Cardiac septum (tissue), 1 donor: ENCODE data around the gene RBM7. TPM values are rescaled to one million over a fixed set of nuclear protein-coding genes. Genes with fewer than 3 reads are reported as not detected.

Experiments
- DNase-seq: peaks from one replicate; pipeline ENCODE4 v3.0.0-alpha.2; 2020; ENCODE audit warnings: low spot score
- intact Hi-C: fragments of 100-400 bp; cut with DNase I; formaldehyde crosslinking; loops from one replicate; pipeline ENCODE4 v1.14.0; 2022
- long read RNA-seq: library from polyadenylated mRNA; unstranded; transcript quantifications from one replicate; pipeline ENCODE4 v2.0.0, GENCODE V29; 2021
- total RNA-seq: library from RNA; stranded (reverse); fragmentation: NEBNext Ultra II Directional; extraction: Animal tissue kit (Norgen Biotek cat#: 25700); gene quantifications from one replicate; pipeline ENCODE4 v1.2.1, GENCODE V29; 2021
- donor health status: DM: no; HTN: no; CAD: no.

RBM7 gene
- total RNA-seq: 20.3 TPM
- long read RNA-seq, full-length matches to known transcripts: 45 of 47 reads
- long read RNA-seq, partial matches to known transcripts: 0 of 47 reads
- long read RNA-seq, other reads (novel, unspliced or antisense): 2 of 47 reads

GRCh38 chr11:114400216-114400914 lies at the start of gene RBM7, which contains the start of gene C11orf71:
Gene RBM7 (plus strand): TSS chr11:114400666. CDS start chr11:114400672, 6 bp downstream.
Gene C11orf71 (minus strand): TSS chr11:114400511. CDS start chr11:114400331, 180 bp downstream.
- peak; percentile 99 for DNase-seq
- intact Hi-C loops: loop anchor here (1.0 to 10.0 kb wide), 3 partner anchors 39 to 106 kb away; partner anchors contain the start of genes NNMT and REXO2

GRCh38 chr11:114353443-114353842 lies 47.0 kb upstream of the RBM7 start:
- no peak for DNase-seq
- intact Hi-C loops: no loop called here

GRCh38 chr11:114354076-114354475 lies 46.4 kb upstream of the RBM7 start:
- intact Hi-C loops: no loop called here
- no peak for DNase-seq

GRCh38 chr11:114358716-114359115 lies 41.8 kb upstream of the RBM7 start:
- DNase-seq: no peak
- intact Hi-C loops: no loop called here

GRCh38 chr11:114359342-114359741 lies 41.1 kb upstream of the RBM7 start:
- no peak for DNase-seq
- intact Hi-C loops: no loop called here

- intact Hi-C loops: no loop called here
These were observed 38.1 kb upstream of the RBM7 start for GRCh38 chr11:114362326-114362725.

GRCh38 chr11:114362958-114363357 lies 37.5 kb upstream of the RBM7 start:
- intact Hi-C loops: no loop called here
- DNase-seq: no peak

More at GRCh38 chr11:114362326-114362725, 38.1 kb upstream of the RBM7 start:
- no peak for DNase-seq

GRCh38 chr11:114366331-114367243 lies 33.9 kb upstream of the RBM7 start:
- no peak for DNase-seq
- intact Hi-C loops: no loop called here

- intact Hi-C loops: no loop called here
- DNase-seq: no peak
These were observed 33.1 kb upstream of the RBM7 start for GRCh38 chr11:114367244-114367957.

GRCh38 chr11:114368918-114369680 lies 31.4 kb upstream of the RBM7 start:
- intact Hi-C loops: no loop called here
- no peak for DNase-seq

- intact Hi-C loops: no loop called here
- no peak for DNase-seq
These were observed 25.4 kb upstream of the RBM7 start for GRCh38 chr11:114375052-114375451.

- no peak for DNase-seq
- intact Hi-C loops: no loop called here
These were observed 22.7 kb upstream of the RBM7 start for GRCh38 chr11:114377612-114378267.

- no peak for DNase-seq
- intact Hi-C loops: no loop called here
These were observed 20.9 kb upstream of the RBM7 start for GRCh38 chr11:114379394-114380069.

GRCh38 chr11:114382509-114382908 lies 18.0 kb upstream of the RBM7 start:
- no peak for DNase-seq
- intact Hi-C loops: no loop called here

- no peak for DNase-seq
- intact Hi-C loops: no loop called here
These were observed 16.0 kb upstream of the RBM7 start for GRCh38 chr11:114384487-114384886.

- no peak for DNase-seq
- intact Hi-C loops: no loop called here
These were observed 14.3 kb upstream of the RBM7 start for GRCh38 chr11:114386131-114386530.

GRCh38 chr11:114386545-114386944 lies 13.9 kb upstream of the RBM7 start:
- no peak for DNase-seq
- intact Hi-C loops: no loop called here
